ENCODE data around the gene TBCD. TPM values are rescaled to one million over a fixed set of nuclear protein-coding genes. Genes with fewer than 3 reads are reported as not detected.

The TBCD gene
- total RNA-seq, 2 donors from 2014 or later: 64.0 to 123 TPM

- Histone ChIP-seq H3K4me1 (replicated peaks) (peaks cover 17% of the 10 kb centered on the region), H3K27me3 (replicated peaks; ENCODE audit: insufficient read depth) (no peaks in the 10 kb centered on the region), H3K27ac (peak overlapping the region; percentile 80), H3K4me3 (no peak overlapping the region), H3K9me3 (no peaks in the 10 kb centered on the region), H3K36me3 (peaks cover 0 to 5% of the 10 kb centered on the region in 2 donors)
- peak; percentile 82 for DNase-seq (ENCODE audit: low spot score)
- WGBS: 57% methylated on average over 19 of the region's 19 CpGs
- intact Hi-C loops (cut with DNase I): no loop called here
- peak; percentile 50 for TF ChIP-seq POLR2A (IDR thresholded peaks at IDR 0.05)
- peak; percentile 71 for TF ChIP-seq POLR2AphosphoS5 (IDR thresholded peaks at IDR 0.05)
- peak in 1 of 4 experiments; percentile 9 for TF ChIP-seq CTCF (IDR thresholded peaks at IDR 0.05)
These were observed 123.6 kb downstream of the TBCD start for GRCh38 chr17:82875407-82875856.

DNA sequence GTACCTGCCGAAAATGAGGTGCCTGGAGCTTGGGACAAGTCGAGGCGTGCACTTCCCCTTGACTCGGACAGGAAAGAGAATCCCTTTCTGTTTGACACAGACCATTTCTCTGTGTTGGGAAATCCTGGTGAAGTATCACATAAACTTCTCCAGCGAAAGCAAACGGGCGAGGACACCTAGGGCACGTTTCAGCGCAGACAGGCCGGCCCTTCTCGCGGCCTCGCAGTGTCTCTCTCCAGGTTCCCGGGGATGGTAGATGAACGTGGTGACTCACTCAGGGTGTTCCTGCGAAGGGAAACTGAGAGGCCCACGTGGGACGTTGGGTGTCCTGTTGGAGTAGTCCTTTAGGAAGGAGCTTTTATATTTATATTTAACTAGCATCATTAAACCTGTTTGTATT lies 124.3 kb downstream of the TBCD start:
- peak overlapping the region; percentile 80 for H3K27ac ChIP-seq
- no peaks in the 10 kb centered on the region for H3K27me3 ChIP-seq (replicated peaks; ENCODE audit: insufficient read depth)
- peak; percentile 81 for DNase-seq (ENCODE audit: low spot score)
- TF ChIP-seq POLR2AphosphoS5 (IDR thresholded peaks at IDR 0.05): peak; percentile 76
- TF ChIP-seq CTCF (IDR thresholded peaks at IDR 0.05): no peak
- H3K36me3 ChIP-seq: no peaks in the 10 kb centered on the region
- H3K4me3 ChIP-seq: no peak overlapping the region
- H3K9me3 ChIP-seq: no peaks in the 10 kb centered on the region
- 23% methylated on average over 18 of the region's 18 CpGs for WGBS
- intact Hi-C loops (cut with DNase I): no loop called here
- peaks cover 17% of the 10 kb centered on the region for H3K4me1 ChIP-seq (replicated peaks)

DNA sequence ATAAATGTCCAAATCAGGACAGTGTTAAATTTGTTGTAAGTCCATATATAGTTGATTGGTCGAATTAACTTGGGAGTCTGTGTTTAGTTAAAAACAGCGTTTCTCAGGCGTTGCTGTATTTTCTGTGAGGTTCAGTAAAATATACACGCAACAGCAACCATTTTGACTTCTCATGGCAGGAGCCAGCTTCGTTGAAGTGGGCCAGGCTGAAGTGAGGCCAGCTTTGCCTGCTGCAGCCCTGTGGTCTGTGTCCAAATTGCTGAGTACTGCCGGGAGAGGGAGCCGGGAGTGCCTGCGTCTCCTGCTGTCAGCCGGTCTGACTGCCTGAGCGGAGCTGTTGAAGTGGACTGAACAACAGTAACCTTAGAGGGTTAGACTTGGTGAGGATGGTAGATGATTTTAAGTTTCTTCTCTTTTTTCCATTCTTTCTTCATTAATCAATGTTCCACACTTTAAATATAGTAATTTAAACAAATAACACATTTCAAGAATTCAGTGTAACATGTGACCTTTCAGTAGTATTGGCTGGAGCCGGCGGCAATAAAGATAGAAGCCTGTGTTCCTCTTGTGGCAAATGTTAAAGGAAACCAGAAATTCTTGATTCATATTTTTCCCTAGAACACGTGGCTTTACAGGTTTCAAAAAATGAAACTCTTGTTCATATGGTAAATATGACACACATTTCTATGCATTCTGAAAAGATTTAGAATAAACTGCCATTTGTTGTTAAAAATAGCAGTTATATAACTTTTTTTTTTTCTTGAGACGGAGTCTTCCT lies 124.9 kb downstream of the TBCD start:
- WGBS: 15% methylated on average over 14 of the region's 14 CpGs
- intact Hi-C loops (cut with DNase I): no loop called here
- no peak overlapping the region for H3K4me3 ChIP-seq
- H3K27ac ChIP-seq: peak overlapping the region; percentile 80
- H3K27me3 ChIP-seq (replicated peaks; ENCODE audit: insufficient read depth): no peaks in the 10 kb centered on the region
- H3K4me1 ChIP-seq (replicated peaks): peaks cover 17% of the 10 kb centered on the region
- H3K9me3 ChIP-seq: no peaks in the 10 kb centered on the region
- H3K36me3 ChIP-seq: no peaks in the 10 kb centered on the region
- TF ChIP-seq CTCF (IDR thresholded peaks at IDR 0.05) (peak in 3 of 4 experiments; percentile 31 to 72 (median 64)), POLR2AphosphoS5 (IDR thresholded peaks at IDR 0.05) (peak; percentile 65), POLR2A (IDR thresholded peaks at IDR 0.05) (peak; percentile 25)
- peak; percentile 84 for DNase-seq (ENCODE audit: low spot score)

GRCh38 chr17:82878527-82878926 lies 126.7 kb downstream of the TBCD start:
- no peak overlapping the region for H3K4me3 ChIP-seq
- H3K4me1 ChIP-seq (replicated peaks): peaks cover 24% of the 10 kb centered on the region
- H3K27ac ChIP-seq: peak overlapping the region; percentile 80
- TF ChIP-seq CTCF (IDR thresholded peaks at IDR 0.05): no peak
- no peak for TF ChIP-seq POLR2A (IDR thresholded peaks at IDR 0.05)
- TF ChIP-seq POLR2AphosphoS5 (IDR thresholded peaks at IDR 0.05): no peak
- no peaks in the 10 kb centered on the region for H3K9me3 ChIP-seq
- H3K36me3 ChIP-seq: no peaks in the 10 kb centered on the region
- WGBS: 64% methylated on average over 9 of the region's 9 CpGs
- intact Hi-C loops (cut with DNase I): no loop called here
- no peaks in the 10 kb centered on the region for H3K27me3 ChIP-seq (replicated peaks; ENCODE audit: insufficient read depth)
- no peak for DNase-seq (ENCODE audit: low spot score)

GRCh38 chr17:82879241-82879640 lies 127.4 kb downstream of the TBCD start:
- Histone ChIP-seq H3K27ac (no peak overlapping the region), H3K36me3 (no peaks in the 10 kb centered on the region), H3K4me1 (replicated peaks) (peaks cover 23% of the 10 kb centered on the region), H3K9me3 (no peaks in the 10 kb centered on the region), H3K27me3 (replicated peaks; ENCODE audit: insufficient read depth) (no peaks in the 10 kb centered on the region), H3K4me3 (no peak overlapping the region)
- 98% methylated on average over 15 of the region's 15 CpGs for WGBS
- DNase-seq (ENCODE audit: low spot score): no peak
- intact Hi-C loops (cut with DNase I): no loop called here
- TF ChIP-seq POLR2A (IDR thresholded peaks at IDR 0.05) (no peak), CTCF (IDR thresholded peaks at IDR 0.05) (no peak), POLR2AphosphoS5 (IDR thresholded peaks at IDR 0.05) (no peak)
